MM.1S (cell line): ENCODE data around the gene PIGN.

Experiments
- DNase-seq: peaks from one replicate; pipeline ENCODE4 v3.0.0-alpha.2; 2015
- H2AFZ ChIP-seq: fragments of 300-600 bp; sonication (generic); 2 replicates; pipeline ENCODE4 v1.6.0; 2016; ENCODE audit warnings: antibody characterized with exemption, low read length
- H3F3A ChIP-seq: fragments of 300-600 bp; sonication (generic); 2 replicates; pipeline ENCODE4 v1.6.1; 2016; ENCODE audit warnings: mild to moderate bottlenecking, antibody characterized with exemption, low read length, moderate library complexity, mixed read lengths; ENCODE audit not compliant: insufficient read depth
- H3K27ac ChIP-seq: fragments of 300-600 bp; sonication (generic); 2 replicates; pipeline ENCODE4 v1.5.1; 2016; ENCODE audit warnings: mild to moderate bottlenecking, low read length
- H3K27me3 ChIP-seq: fragments of 300-600 bp; sonication (generic); replicated peaks from 2 replicates; pipeline ENCODE4 v1.6.0; 2016; ENCODE audit warnings: low read length; ENCODE audit not compliant: insufficient read depth
- H3K36me3 ChIP-seq: fragments of 300-600 bp; sonication (generic); replicated peaks from 2 replicates; pipeline ENCODE4 v1.6.1; 2016; ENCODE audit warnings: mild to moderate bottlenecking, low read length, mixed read lengths; ENCODE audit not compliant: insufficient read depth
- H3K4me1 ChIP-seq: fragments of 300-600 bp; sonication (generic); 2 replicates; pipeline ENCODE4 v1.6.1; 2016; ENCODE audit warnings: low read length, mixed read lengths
- H3K4me2 ChIP-seq: fragments of 300-600 bp; sonication (generic); 2 replicates; pipeline ENCODE4 v1.6.0; 2016; ENCODE audit warnings: low read depth, low read length
- H3K4me3 ChIP-seq: fragments of 300-600 bp; sonication (generic); 2 replicates; pipeline ENCODE4 v1.5.1; 2016; ENCODE audit warnings: low read length, mixed read lengths
- H3K79me2 ChIP-seq: fragments of 300-600 bp; sonication (generic); 2 replicates; pipeline ENCODE4 v1.6.1; 2016; ENCODE audit warnings: mixed run types, low read length, mixed read lengths
- H3K9ac ChIP-seq: fragments of 300-600 bp; sonication (generic); 2 replicates; pipeline ENCODE4 v1.6.1; 2016; ENCODE audit warnings: low read length, mixed read lengths
- H3K9me2 ChIP-seq: fragments of 300-600 bp; sonication (generic); replicated peaks from 2 replicates; pipeline ENCODE4 v1.6.1; 2016; ENCODE audit warnings: mild to moderate bottlenecking, low read length, mixed read lengths; ENCODE audit not compliant: insufficient read depth
- H3K9me3 ChIP-seq: fragments of 300-600 bp; sonication (generic); replicated peaks from 2 replicates; pipeline ENCODE4 v1.6.1; 2016; ENCODE audit warnings: mild to moderate bottlenecking, low read length, mixed read lengths; ENCODE audit not compliant: insufficient read depth
- H4K20me1 ChIP-seq: fragments of 300-600 bp; sonication (generic); 2 replicates; pipeline ENCODE4 v1.6.1; 2016; ENCODE audit warnings: mild to moderate bottlenecking, low read length, moderate library complexity, mixed read lengths; ENCODE audit not compliant: insufficient read depth
- EZH2 ChIP-seq: fragments of 300-600 bp; sonication (generic); optimal IDR thresholded peaks from 2 replicates; pipeline ENCODE3; 2017; ENCODE audit warnings: low read depth, mild to moderate bottlenecking, antibody characterized with exemption, low read length, mixed read lengths
- EZH2phosphoT487 ChIP-seq: fragments of 300-600 bp; sonication (generic); IDR thresholded peaks from 2 replicates; pipeline ENCODE4 v1.6.1; 2018; ENCODE audit warnings: antibody characterized with exemption, low read length
- TF ChIP-seq, protein P1 (sequence below): fragments of 300-600 bp; sonication (generic); IDR thresholded peaks from 2 replicates; pipeline ENCODE4 v1.5.1; 2016; ENCODE audit warnings: antibody characterized with exemption, low read length, mixed read lengths

The PIGN gene

DNA sequence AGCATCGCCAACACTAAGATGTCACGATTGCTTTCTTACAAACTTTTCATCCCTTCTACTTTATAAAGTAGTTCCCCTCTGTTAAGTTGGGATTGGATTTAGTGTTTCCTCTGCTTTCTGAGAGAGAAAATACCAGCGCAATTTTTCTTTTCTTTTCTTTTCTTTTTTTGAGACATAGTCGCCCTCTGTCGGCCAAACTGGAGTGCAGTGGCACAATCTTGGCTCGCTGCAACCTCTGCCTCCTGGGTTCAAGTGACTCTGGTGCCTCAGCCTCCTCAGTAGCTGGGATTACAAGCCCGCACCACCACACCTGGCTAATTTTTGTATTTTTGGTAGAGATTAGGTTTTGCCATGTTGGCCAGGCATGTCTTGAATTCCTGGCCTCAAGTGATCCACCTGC lies 9.2 kb upstream of the PIGN start:
- no peaks in the 10 kb centered on the region for H3K9me2 ChIP-seq
- no peaks in the 10 kb centered on the region for H3K27me3 ChIP-seq
- peaks cover 94% of the 10 kb centered on the region for H3K79me2 ChIP-seq
- no peaks in the 10 kb centered on the region for H3K4me1 ChIP-seq
- H4K20me1 ChIP-seq: peaks cover 12% of the 10 kb centered on the region; the same call in 1 of the 2 replicates
- H3F3A ChIP-seq: no peaks in the 10 kb centered on the region
- TF ChIP-seq, protein P1, sequence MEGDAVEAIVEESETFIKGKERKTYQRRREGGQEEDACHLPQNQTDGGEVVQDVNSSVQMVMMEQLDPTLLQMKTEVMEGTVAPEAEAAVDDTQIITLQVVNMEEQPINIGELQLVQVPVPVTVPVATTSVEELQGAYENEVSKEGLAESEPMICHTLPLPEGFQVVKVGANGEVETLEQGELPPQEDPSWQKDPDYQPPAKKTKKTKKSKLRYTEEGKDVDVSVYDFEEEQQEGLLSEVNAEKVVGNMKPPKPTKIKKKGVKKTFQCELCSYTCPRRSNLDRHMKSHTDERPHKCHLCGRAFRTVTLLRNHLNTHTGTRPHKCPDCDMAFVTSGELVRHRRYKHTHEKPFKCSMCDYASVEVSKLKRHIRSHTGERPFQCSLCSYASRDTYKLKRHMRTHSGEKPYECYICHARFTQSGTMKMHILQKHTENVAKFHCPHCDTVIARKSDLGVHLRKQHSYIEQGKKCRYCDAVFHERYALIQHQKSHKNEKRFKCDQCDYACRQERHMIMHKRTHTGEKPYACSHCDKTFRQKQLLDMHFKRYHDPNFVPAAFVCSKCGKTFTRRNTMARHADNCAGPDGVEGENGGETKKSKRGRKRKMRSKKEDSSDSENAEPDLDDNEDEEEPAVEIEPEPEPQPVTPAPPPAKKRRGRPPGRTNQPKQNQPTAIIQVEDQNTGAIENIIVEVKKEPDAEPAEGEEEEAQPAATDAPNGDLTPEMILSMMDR: peak; percentile 25
- no peak for TF ChIP-seq EZH2phosphoT487
- H2AFZ ChIP-seq: no peak overlapping the region
- no peak overlapping the region for H3K27ac ChIP-seq
- no peaks in the 10 kb centered on the region for H3K36me3 ChIP-seq
- H3K9ac ChIP-seq: no peak overlapping the region
- no peak overlapping the region for H3K4me2 ChIP-seq
- no peak for DNase-seq
- no peaks in the 10 kb centered on the region for H3K9me3 ChIP-seq
- H3K4me3 ChIP-seq: no peak overlapping the region

DNA sequence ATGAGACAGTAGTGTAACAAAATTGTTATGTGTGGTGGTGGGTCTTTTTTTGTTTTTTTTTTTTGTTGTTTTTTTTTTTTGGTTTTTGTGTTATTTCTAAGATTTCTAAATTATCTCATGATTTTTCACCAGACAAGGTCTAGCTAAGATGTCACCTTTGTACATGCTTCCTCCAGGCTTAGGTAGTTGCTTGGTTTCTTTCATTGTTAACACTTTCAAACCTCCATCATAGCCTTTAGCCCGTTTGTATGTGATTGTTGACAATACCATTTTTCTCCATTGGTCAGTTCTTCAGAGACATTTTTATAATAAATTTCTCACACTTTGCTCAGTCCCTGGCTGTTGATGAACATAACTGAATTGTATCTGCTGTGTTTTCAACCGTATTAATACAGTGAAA lies 2.4 kb upstream of the PIGN start:
- Histone ChIP-seq H3K4me3 (peak overlapping the region; percentile 99; the same call in 1 of the 2 replicates), H3K4me2 (peak overlapping the region; percentile 85), H3K79me2 (peaks cover 76% of the 10 kb centered on the region), H3K36me3 (no peaks in the 10 kb centered on the region), H3K9me2 (no peaks in the 10 kb centered on the region), H3F3A (peaks cover 13% of the 10 kb centered on the region), H3K4me1 (peaks cover 9% of the 10 kb centered on the region; the same call in 1 of the 2 replicates), H3K9ac (no peak overlapping the region), H3K9me3 (no peaks in the 10 kb centered on the region), H4K20me1 (peaks cover 7% of the 10 kb centered on the region; the same call in 1 of the 2 replicates), H2AFZ (no peak overlapping the region), H3K27ac (no peak overlapping the region), H3K27me3 (no peaks in the 10 kb centered on the region)
- DNase-seq: no peak
- TF ChIP-seq, protein P1: no peak
- TF ChIP-seq EZH2 (no peak), EZH2phosphoT487 (no peak)

DNA sequence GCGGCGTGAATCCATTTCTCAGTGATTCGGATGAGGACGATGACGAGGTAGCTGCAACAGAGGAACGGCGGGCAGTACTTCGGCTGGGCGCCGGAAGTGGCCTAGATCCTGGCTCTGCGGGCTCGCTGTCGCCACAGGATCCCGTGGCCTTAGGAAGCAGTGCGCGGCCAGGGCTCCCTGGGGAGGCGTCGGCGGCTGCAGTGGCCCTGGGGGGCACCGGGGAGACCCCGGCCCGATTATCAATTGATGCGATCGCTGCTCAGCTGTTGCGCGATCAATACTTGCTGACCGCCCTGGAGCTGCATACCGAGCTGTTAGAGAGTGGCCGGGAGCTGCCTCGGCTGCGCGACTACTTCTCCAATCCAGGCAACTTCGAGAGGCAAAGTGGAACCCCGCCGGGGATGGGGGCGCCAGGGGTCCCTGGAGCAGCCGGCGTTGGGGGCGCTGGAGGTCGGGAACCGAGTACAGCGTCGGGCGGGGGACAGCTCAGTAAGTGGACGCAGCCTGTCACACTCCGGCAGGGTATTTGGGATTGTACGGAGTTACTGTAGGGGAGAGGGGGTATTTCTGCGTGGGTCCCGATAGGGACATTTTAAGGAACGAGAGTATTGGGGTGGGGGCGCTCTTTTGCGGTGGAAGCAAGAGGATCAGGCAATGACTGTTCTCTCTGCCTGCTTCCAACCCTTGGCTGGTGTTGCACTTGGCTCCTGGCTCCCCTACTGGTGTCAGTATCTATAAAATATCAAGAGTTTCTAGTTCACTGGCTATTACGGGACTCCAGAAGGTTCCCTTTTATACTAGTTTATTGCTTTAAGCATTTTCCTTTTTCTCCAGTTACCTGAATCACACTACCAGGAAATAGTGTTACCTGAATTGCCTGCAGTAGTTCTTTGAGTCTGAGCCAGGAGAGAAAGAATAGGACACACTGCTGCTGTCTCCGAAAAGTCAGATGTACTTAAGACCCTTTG lies 971 bp upstream of the PIGN start:
- no peaks in the 10 kb centered on the region for H3K9me2 ChIP-seq
- peak; percentile 21 for DNase-seq
- H3K4me2 ChIP-seq: peak overlapping the region; percentile 85
- peak overlapping the region; percentile 91 for H3K9ac ChIP-seq
- H3K79me2 ChIP-seq: peaks cover 65% of the 10 kb centered on the region
- peak overlapping the region; percentile 99 for H2AFZ ChIP-seq
- no peaks in the 10 kb centered on the region for H3K27me3 ChIP-seq
- H3K4me1 ChIP-seq: peaks cover 9% of the 10 kb centered on the region; the same call in 1 of the 2 replicates
- peak overlapping the region; percentile 83 for H3K27ac ChIP-seq
- no peaks in the 10 kb centered on the region for H3K9me3 ChIP-seq
- H4K20me1 ChIP-seq: peaks cover 7% of the 10 kb centered on the region; the same call in 1 of the 2 replicates
- H3F3A ChIP-seq: peaks cover 13% of the 10 kb centered on the region
- peak overlapping the region; percentile 99 for H3K4me3 ChIP-seq
- H3K36me3 ChIP-seq: no peaks in the 10 kb centered on the region
- TF ChIP-seq, protein P1: no peak
- TF ChIP-seq EZH2: no peak
- TF ChIP-seq EZH2phosphoT487: no peak
